Measurements from ENCODE around the gene DDRGK1.
A peak's percentile ranks its signal among the peaks of the same experiment; 100 is the strongest.

DDRGK1 gene

DNA sequence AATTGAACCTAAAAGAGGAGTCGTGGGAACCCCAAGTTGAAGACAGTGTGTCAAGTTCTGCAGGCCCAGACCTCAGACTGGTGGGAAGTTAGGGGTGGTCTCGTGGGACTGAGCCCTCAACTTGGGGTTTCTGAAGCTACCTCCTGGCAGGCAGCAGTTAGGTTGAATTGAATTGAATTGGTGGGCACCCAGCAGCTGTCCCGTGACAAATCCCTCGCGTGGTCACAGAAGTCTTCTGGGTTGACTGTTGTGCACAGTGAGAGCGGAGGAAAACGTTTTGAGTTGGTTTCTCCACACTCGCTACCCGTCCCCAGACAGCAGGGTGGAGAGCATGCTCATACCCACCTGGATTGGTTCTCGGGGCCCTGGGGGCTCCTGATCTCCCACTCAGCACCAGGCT is 21.6 kb upstream of the DDRGK1 start:
- Histone ChIP-seq H2BK5ac (ENCODE audit: low read length) (no peak overlapping the region), H4K8ac (ENCODE audit: low read depth, low read length) (no peak overlapping the region), H3K9me3 (replicated peaks in 1 of 2; ENCODE audit: control insufficient read depth in 2 of 2, insufficient read depth in 1 of 2, low read depth in 1 of 2, low read length in 2 of 2) (no peaks in the 10 kb centered on the region), H4K91ac (ENCODE audit: low read depth, low read length, poor library complexity) (no peak overlapping the region), H3K23ac (ENCODE audit: low read depth, low read length, poor library complexity) (no peak overlapping the region), H2AK5ac (ENCODE audit: low read depth, low read length) (no peak overlapping the region), H3K4me3 (ENCODE audit: low read length in 2 of 2) (no peak overlapping the region), H3K36me3 (replicated peaks in 1 of 2; ENCODE audit: control insufficient read depth in 2 of 2, insufficient read depth in 2 of 2, low read length in 2 of 2) (peaks cover 12 to 33% of the 10 kb centered on the region in 2 donors), H2BK12ac (ENCODE audit: low read length) (no peak overlapping the region), H3K14ac (ENCODE audit: low read length) (no peak overlapping the region), H3K79me1 (ENCODE audit: low read depth, low read length) (peaks cover 4% of the 10 kb centered on the region), H3K4me1 (ENCODE audit: control insufficient read depth in 2 of 2, insufficient read depth in 1 of 2, low read depth in 1 of 2, low read length in 2 of 2) (peaks cover 0 to 3% of the 10 kb centered on the region in 2 donors), H3K9ac (ENCODE audit: low read depth, low read length, poor library complexity) (no peak overlapping the region), H3K4me2 (ENCODE audit: insufficient read depth, low read length, poor library complexity, severe bottlenecking) (no peak overlapping the region), H2AFZ (ENCODE audit: low read length) (no peak overlapping the region), H3K18ac (ENCODE audit: low read length) (no peak overlapping the region), H3K4ac (ENCODE audit: low read length) (no peak overlapping the region), H2BK120ac (ENCODE audit: low read depth, low read length) (no peak overlapping the region), H3K27me3 (ENCODE audit: control insufficient read depth in 3 of 3, insufficient read depth in 3 of 3, low read depth in 1 of 3, low read length in 3 of 3) (no peaks in the 10 kb centered on the region), H2BK15ac (ENCODE audit: low read length) (no peak overlapping the region), H3K27ac (replicated peaks; ENCODE audit: low read length) (no peak overlapping the region)
- no peak for DNase-seq (ENCODE audit: low spot score)
- WGBS, 2 donors (ENCODE audit: extremely low coverage in 2 of 2, insufficient read length in 2 of 2, insufficient replicate concordance in 1 of 2): no CpG with 5 or more reads among the region's 10 CpGs

DNA sequence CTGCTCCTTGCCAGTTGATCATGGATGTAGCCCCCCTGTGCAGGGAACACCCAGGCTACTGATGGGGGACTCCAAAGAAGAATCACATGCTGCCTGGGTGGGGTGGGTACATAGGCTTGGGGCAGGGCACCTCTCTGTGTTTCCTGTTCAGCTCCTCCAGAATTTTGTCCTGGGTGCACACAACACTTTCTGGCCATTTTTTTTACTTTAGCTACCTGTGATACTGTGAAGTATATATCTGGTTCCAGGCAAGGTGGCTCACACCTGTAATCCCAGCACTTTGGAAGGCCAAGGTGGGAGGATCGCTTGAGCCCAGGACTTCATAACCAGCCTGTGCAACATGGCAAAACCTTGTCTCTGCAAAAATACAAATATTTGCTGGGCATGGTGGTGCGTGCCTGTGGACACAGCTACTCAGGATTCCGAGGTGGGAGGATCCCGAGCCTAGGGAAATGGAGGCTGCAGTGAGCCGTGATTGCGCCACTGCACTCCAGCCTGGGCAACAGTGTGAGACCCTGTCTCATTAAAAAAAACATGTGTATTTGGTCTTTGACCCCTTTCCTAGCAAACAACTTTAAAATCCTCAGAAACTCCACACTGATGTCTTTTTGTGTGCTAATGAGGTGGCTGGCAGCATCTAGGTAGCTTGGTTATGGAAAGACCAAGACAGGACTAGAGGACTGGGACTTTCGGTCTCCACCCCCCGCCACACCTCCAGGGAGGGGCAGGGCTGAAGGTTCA is 20.4 kb upstream of the DDRGK1 start:
- Histone ChIP-seq H3K4ac (ENCODE audit: low read length) (no peak overlapping the region), H3K4me1 (ENCODE audit: control insufficient read depth in 2 of 2, insufficient read depth in 1 of 2, low read depth in 1 of 2, low read length in 2 of 2) (peaks cover 0 to 3% of the 10 kb centered on the region in 2 donors), H2AK5ac (ENCODE audit: low read depth, low read length) (no peak overlapping the region), H3K27me3 (ENCODE audit: control insufficient read depth in 3 of 3, insufficient read depth in 3 of 3, low read depth in 1 of 3, low read length in 3 of 3) (no peaks in the 10 kb centered on the region), H2BK5ac (ENCODE audit: low read length) (peak overlapping the region; percentile 39), H2BK15ac (ENCODE audit: low read length) (no peak overlapping the region), H4K8ac (ENCODE audit: low read depth, low read length) (no peak overlapping the region), H3K9ac (ENCODE audit: low read depth, low read length, poor library complexity) (no peak overlapping the region), H2BK12ac (ENCODE audit: low read length) (no peak overlapping the region), H3K14ac (ENCODE audit: low read length) (peak overlapping the region; percentile 8), H3K79me1 (ENCODE audit: low read depth, low read length) (peaks cover 4% of the 10 kb centered on the region), H4K91ac (ENCODE audit: low read depth, low read length, poor library complexity) (no peak overlapping the region), H2BK120ac (ENCODE audit: low read depth, low read length) (no peak overlapping the region), H3K18ac (ENCODE audit: low read length) (no peak overlapping the region), H3K27ac (replicated peaks; ENCODE audit: low read length) (no peak overlapping the region), H3K4me3 (ENCODE audit: low read length in 2 of 2) (no peak overlapping the region), H3K9me3 (replicated peaks in 1 of 2; ENCODE audit: control insufficient read depth in 2 of 2, insufficient read depth in 1 of 2, low read depth in 1 of 2, low read length in 2 of 2) (no peaks in the 10 kb centered on the region), H2AFZ (ENCODE audit: low read length) (no peak overlapping the region), H3K36me3 (replicated peaks in 1 of 2; ENCODE audit: control insufficient read depth in 2 of 2, insufficient read depth in 2 of 2, low read length in 2 of 2) (peaks cover 14 to 46% of the 10 kb centered on the region in 2 donors), H3K4me2 (ENCODE audit: insufficient read depth, low read length, poor library complexity, severe bottlenecking) (peak overlapping the region; percentile 18), H3K23ac (ENCODE audit: low read depth, low read length, poor library complexity) (no peak overlapping the region)
- WGBS, 2 donors (ENCODE audit: extremely low coverage in 2 of 2, insufficient read length in 2 of 2, insufficient replicate concordance in 1 of 2): no CpG with 5 or more reads among the region's 8 CpGs
- DNase-seq (ENCODE audit: low spot score): no peak

DNA sequence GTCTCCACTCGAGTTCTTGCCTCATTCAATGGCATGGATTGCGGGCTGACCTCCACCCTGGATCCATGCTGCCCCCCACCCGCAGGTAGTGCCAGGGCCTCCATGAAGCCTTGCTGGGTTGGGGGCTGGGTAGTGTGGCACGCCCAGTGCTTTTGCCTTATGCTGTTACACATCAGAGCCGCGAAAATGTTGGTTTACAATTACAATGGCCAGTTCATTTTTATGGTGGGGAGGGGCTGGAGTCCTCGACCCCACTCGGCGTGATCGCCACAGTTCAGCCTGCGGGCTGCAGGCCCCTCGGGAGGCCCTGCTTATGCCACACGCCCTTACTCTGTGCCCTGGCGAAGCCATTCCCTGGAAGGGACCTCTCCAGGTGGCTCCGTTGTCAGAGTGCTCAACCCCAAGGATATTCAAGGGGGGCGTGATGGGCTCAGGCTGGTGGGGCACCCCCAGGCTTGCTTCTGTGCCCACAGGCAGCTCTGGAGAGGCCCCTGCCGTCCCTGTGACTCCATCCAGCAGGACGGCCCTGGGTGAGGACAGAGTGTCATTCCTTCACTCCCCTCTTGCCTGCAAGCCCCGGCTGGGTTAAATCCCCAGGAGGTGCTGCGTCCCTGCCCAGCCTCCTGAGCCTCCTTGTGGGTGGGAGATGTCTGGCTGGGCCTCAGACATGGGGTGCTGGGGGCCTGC is 19.7 kb upstream of the DDRGK1 start:
- H3K18ac ChIP-seq (ENCODE audit: low read length): no peak overlapping the region
- H3K4me3 ChIP-seq (ENCODE audit: low read length in 2 of 2): peak overlapping the region in 1 of 2 donors; percentile 40
- DNase-seq (ENCODE audit: low spot score): no peak
- H2BK5ac ChIP-seq (ENCODE audit: low read length): peak overlapping the region; percentile 39
- no peak overlapping the region for H2AK5ac ChIP-seq (ENCODE audit: low read depth, low read length)
- no peak overlapping the region for H2BK12ac ChIP-seq (ENCODE audit: low read length)
- H2BK15ac ChIP-seq (ENCODE audit: low read length): no peak overlapping the region
- H2BK120ac ChIP-seq (ENCODE audit: low read depth, low read length): no peak overlapping the region
- H3K79me1 ChIP-seq (ENCODE audit: low read depth, low read length): peaks cover 2% of the 10 kb centered on the region
- peaks cover 0 to 3% of the 10 kb centered on the region in 2 donors for H3K4me1 ChIP-seq (ENCODE audit: control insufficient read depth in 2 of 2, insufficient read depth in 1 of 2, low read depth in 1 of 2, low read length in 2 of 2)
- no peak overlapping the region for H3K9ac ChIP-seq (ENCODE audit: low read depth, low read length, poor library complexity)
- no peaks in the 10 kb centered on the region for H3K9me3 ChIP-seq (replicated peaks in 1 of 2; ENCODE audit: control insufficient read depth in 2 of 2, insufficient read depth in 1 of 2, low read depth in 1 of 2, low read length in 2 of 2)
- H4K8ac ChIP-seq (ENCODE audit: low read depth, low read length): no peak overlapping the region
- peaks cover 14 to 51% of the 10 kb centered on the region in 2 donors for H3K36me3 ChIP-seq (replicated peaks in 1 of 2; ENCODE audit: control insufficient read depth in 2 of 2, insufficient read depth in 2 of 2, low read length in 2 of 2)
- WGBS, 2 donors (ENCODE audit: extremely low coverage in 2 of 2, insufficient read length in 2 of 2, insufficient replicate concordance in 1 of 2): no CpG with 5 or more reads among the region's 20 CpGs
- H3K27ac ChIP-seq (replicated peaks; ENCODE audit: low read length): no peak overlapping the region
- no peak overlapping the region for H3K4ac ChIP-seq (ENCODE audit: low read length)
- no peak overlapping the region for H2AFZ ChIP-seq (ENCODE audit: low read length)
- no peak overlapping the region for H3K23ac ChIP-seq (ENCODE audit: low read depth, low read length, poor library complexity)
- peak overlapping the region; percentile 8 for H3K14ac ChIP-seq (ENCODE audit: low read length)
- H3K27me3 ChIP-seq (ENCODE audit: control insufficient read depth in 3 of 3, insufficient read depth in 3 of 3, low read depth in 1 of 3, low read length in 3 of 3): no peaks in the 10 kb centered on the region
- peak overlapping the region; percentile 18 for H3K4me2 ChIP-seq (ENCODE audit: insufficient read depth, low read length, poor library complexity, severe bottlenecking)
- H4K91ac ChIP-seq (ENCODE audit: low read depth, low read length, poor library complexity): no peak overlapping the region

DNA sequence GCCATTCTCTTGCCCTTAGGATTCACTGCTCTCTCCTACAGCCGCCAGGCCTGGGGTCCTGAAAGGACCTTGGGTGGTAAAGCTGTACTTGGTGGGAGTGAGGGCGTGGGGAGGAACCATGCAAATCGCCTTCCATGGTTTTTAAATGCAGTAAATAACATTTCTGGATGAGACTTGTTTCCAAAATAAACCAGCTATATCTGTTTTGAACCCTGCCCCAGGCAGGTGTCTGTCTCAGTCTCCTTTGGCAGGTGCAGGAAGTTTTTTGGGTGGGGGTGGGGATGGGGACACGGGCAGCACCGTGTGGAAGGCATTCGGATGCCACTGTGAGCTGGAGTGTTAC is 19.1 kb upstream of the DDRGK1 start:
- Histone ChIP-seq H4K8ac (ENCODE audit: low read depth, low read length) (no peak overlapping the region), H2BK12ac (ENCODE audit: low read length) (no peak overlapping the region), H2BK5ac (ENCODE audit: low read length) (no peak overlapping the region), H3K27me3 (ENCODE audit: control insufficient read depth in 3 of 3, insufficient read depth in 3 of 3, low read depth in 1 of 3, low read length in 3 of 3) (no peaks in the 10 kb centered on the region), H3K9ac (ENCODE audit: low read depth, low read length, poor library complexity) (no peak overlapping the region), H2AFZ (ENCODE audit: low read length) (no peak overlapping the region), H4K91ac (ENCODE audit: low read depth, low read length, poor library complexity) (no peak overlapping the region), H2AK5ac (ENCODE audit: low read depth, low read length) (no peak overlapping the region), H3K18ac (ENCODE audit: low read length) (no peak overlapping the region), H2BK15ac (ENCODE audit: low read length) (no peak overlapping the region), H3K4me2 (ENCODE audit: insufficient read depth, low read length, poor library complexity, severe bottlenecking) (no peak overlapping the region), H2BK120ac (ENCODE audit: low read depth, low read length) (no peak overlapping the region), H3K36me3 (replicated peaks in 1 of 2; ENCODE audit: control insufficient read depth in 2 of 2, insufficient read depth in 2 of 2, low read length in 2 of 2) (peaks cover 14 to 57% of the 10 kb centered on the region in 2 donors), H3K79me1 (ENCODE audit: low read depth, low read length) (no peaks in the 10 kb centered on the region), H3K9me3 (replicated peaks in 1 of 2; ENCODE audit: control insufficient read depth in 2 of 2, insufficient read depth in 1 of 2, low read depth in 1 of 2, low read length in 2 of 2) (no peaks in the 10 kb centered on the region), H3K4ac (ENCODE audit: low read length) (no peak overlapping the region), H3K27ac (replicated peaks; ENCODE audit: low read length) (no peak overlapping the region), H3K4me3 (ENCODE audit: low read length in 2 of 2) (no peak overlapping the region), H3K14ac (ENCODE audit: low read length) (no peak overlapping the region), H3K4me1 (ENCODE audit: control insufficient read depth in 2 of 2, insufficient read depth in 1 of 2, low read depth in 1 of 2, low read length in 2 of 2) (peaks cover 1 to 3% of the 10 kb centered on the region in 2 donors), H3K23ac (ENCODE audit: low read depth, low read length, poor library complexity) (no peak overlapping the region)
- WGBS, 2 donors (ENCODE audit: extremely low coverage in 2 of 2, insufficient read length in 2 of 2, insufficient replicate concordance in 1 of 2): no CpG with 5 or more reads among the region's 6 CpGs
- no peak for DNase-seq (ENCODE audit: low spot score)
